Measurements from ENCODE around the gene RIIAD1. TPM values are rescaled to one million over a fixed set of nuclear protein-coding genes. Genes with fewer than 3 reads are reported as not detected.

RIIAD1 gene
- polyA plus RNA-seq, 1 of the 3 experiments (the other 2 are of a cell fraction) = not detected

GRCh38 chr1:151774256-151774922 lies 53.1 kb downstream of the RIIAD1 start:
- Histone ChIP-seq H3K9ac (no peak overlapping the region), H3F3A (replicated peaks; ENCODE audit: insufficient read depth) (no peaks in the 10 kb centered on the region), H2AFZ (ENCODE audit: low read depth) (no peak overlapping the region), H3K27me3 (ENCODE audit: insufficient read depth) (no peaks in the 10 kb centered on the region), H3K9me2 (no peaks in the 10 kb centered on the region), H4K20me1 (ENCODE audit: insufficient read depth) (no peaks in the 10 kb centered on the region), H3K4me3 (ENCODE audit: low read depth in 2 of 2, low read length in 1 of 2) (no peak overlapping the region), H3K27ac (ENCODE audit: low read depth in 2 of 2, low read length in 1 of 2) (no peak overlapping the region), H3K79me2 (ENCODE audit: insufficient read depth) (no peaks in the 10 kb centered on the region), H3K9me3 (no peaks in the 10 kb centered on the region), H3K4me1 (ENCODE audit: control insufficient read depth in 1 of 2, insufficient read depth in 2 of 2, low read depth in 1 of 2, low read length in 1 of 2) (no peaks in the 10 kb centered on the region), H3K36me3 (replicated peaks in 1 of 2; ENCODE audit: control insufficient read depth in 1 of 2, insufficient read depth in 2 of 2, low read length in 1 of 2) (peaks cover 3 to 18% of the 10 kb centered on the region in 2 experiments), H3K4me2 (no peak overlapping the region)
- WGBS (ENCODE audit: low lambda C conversion rate) = 48% methylated on average over 3 of the region's 3 CpGs
- DNase-seq = no peak
- TF ChIP-seq USF2 (IDR thresholded peaks at IDR 0.05; ENCODE audit: borderline replicate concordance, low read depth, low read length) = no peak
- TF ChIP-seq USF1 (IDR thresholded peaks at IDR 0.05; ENCODE audit: borderline replicate concordance, low read depth) = no peak
- TF ChIP-seq ELF1 (IDR thresholded peaks at IDR 0.05) = no peak
- TF ChIP-seq RXRA (IDR thresholded peaks at IDR 0.05; ENCODE audit: borderline replicate concordance, low read depth) = no peak
- POLR2A ChIA-PET = no interaction called here
- CTCF ChIA-PET = interaction anchor here (1.3 kb wide), 1 partner anchor 16 kb away, joined by 3 read pairs; the partner anchor contains the start of gene TDRKH

DNA sequence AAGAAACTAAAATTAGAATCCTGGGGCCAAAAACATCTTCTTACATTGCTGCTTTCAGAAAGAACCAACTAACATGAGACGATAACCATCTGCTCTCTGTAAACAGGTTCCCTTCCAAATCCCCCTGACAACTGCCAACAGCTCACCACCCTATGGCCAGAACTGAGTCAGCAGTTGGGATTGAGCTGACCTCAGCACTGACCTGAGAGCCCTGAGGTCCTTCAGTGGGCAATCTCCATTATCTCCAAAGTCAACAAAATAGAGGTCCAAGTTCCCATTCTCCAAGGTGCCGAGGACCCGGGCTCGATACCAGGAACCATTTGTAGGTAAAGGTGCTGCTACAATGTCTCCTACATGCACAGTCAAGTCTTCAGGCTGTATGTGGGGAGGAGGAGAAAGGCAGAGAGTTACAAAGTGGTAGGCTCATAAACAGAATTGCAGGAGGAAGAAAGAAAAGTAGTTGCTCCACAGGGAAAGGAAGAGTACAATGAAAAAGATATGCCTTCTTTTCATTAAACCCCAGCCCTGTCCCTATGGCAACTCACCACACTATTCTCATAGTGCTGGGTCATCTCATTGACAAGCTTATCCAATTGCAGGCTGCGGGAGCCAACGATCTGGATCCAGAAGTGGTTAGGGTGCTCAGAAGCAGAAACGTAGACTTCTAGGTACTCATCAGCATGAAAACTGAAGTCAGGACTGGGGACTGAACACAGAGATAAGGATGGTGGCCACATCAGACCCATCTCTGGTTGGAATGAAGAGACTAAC lies 54.8 kb downstream of the RIIAD1 start:
- ChIA-PET CTCF (interaction anchor here (0.9 kb wide), 1 partner anchor 60 kb away, joined by 3 read pairs; no protein-coding TSS in a partner anchor), POLR2A (interaction anchor here (0.6 to 0.9 kb wide), 2 partner anchors 12 to 817 kb away, joined by 3 read pairs; no protein-coding TSS in a partner anchor)
- no peak for DNase-seq
- H4K20me1 ChIP-seq (ENCODE audit: insufficient read depth) = no peaks in the 10 kb centered on the region
- 94% methylated on average over 7 of the region's 7 CpGs for WGBS (ENCODE audit: low lambda C conversion rate)
- no peaks in the 10 kb centered on the region for H3K4me1 ChIP-seq (ENCODE audit: control insufficient read depth in 1 of 2, insufficient read depth in 2 of 2, low read depth in 1 of 2, low read length in 1 of 2)
- no peaks in the 10 kb centered on the region for H3K79me2 ChIP-seq (ENCODE audit: insufficient read depth)
- H3K9me2 ChIP-seq = no peaks in the 10 kb centered on the region
- no peak overlapping the region for H3K9ac ChIP-seq
- no peak overlapping the region for H3K4me2 ChIP-seq
- H3K27ac ChIP-seq (ENCODE audit: low read depth in 2 of 2, low read length in 1 of 2) = no peak overlapping the region
- no peaks in the 10 kb centered on the region for H3K27me3 ChIP-seq (ENCODE audit: insufficient read depth)
- TF ChIP-seq EZH2phosphoT487 (IDR thresholded peaks at IDR 0.05; ENCODE audit: borderline replicate concordance, low read depth) = no peak
- TF ChIP-seq FOXJ3 (CRISPR knock-in tag; IDR thresholded peaks at IDR 0.05) = no peak
- no peak for TF ChIP-seq GATA2 (CRISPR knock-in tag; IDR thresholded peaks at IDR 0.05)
- no peak for TF ChIP-seq ELF1 (IDR thresholded peaks at IDR 0.05)
- TF ChIP-seq, protein P1, sequence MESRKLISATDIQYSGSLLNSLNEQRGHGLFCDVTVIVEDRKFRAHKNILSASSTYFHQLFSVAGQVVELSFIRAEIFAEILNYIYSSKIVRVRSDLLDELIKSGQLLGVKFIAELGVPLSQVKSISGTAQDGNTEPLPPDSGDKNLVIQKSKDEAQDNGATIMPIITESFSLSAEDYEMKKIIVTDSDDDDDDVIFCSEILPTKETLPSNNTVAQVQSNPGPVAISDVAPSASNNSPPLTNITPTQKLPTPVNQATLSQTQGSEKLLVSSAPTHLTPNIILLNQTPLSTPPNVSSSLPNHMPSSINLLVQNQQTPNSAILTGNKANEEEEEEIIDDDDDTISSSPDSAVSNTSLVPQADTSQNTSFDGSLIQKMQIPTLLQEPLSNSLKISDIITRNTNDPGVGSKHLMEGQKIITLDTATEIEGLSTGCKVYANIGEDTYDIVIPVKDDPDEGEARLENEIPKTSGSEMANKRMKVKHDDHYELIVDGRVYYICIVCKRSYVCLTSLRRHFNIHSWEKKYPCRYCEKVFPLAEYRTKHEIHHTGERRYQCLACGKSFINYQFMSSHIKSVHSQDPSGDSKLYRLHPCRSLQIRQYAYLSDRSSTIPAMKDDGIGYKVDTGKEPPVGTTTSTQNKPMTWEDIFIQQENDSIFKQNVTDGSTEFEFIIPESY (IDR thresholded peaks at IDR 0.05; ENCODE audit: borderline replicate concordance, low read depth) = no peak
- TF ChIP-seq, protein P2, sequence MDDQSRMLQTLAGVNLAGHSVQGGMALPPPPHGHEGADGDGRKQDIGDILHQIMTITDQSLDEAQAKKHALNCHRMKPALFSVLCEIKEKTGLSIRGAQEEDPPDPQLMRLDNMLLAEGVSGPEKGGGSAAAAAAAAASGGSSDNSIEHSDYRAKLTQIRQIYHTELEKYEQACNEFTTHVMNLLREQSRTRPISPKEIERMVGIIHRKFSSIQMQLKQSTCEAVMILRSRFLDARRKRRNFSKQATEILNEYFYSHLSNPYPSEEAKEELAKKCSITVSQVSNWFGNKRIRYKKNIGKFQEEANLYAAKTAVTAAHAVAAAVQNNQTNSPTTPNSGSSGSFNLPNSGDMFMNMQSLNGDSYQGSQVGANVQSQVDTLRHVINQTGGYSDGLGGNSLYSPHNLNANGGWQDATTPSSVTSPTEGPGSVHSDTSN (IDR thresholded peaks at IDR 0.05) = no peak
- TF ChIP-seq RCOR1 (IDR thresholded peaks at IDR 0.05; ENCODE audit: low read length) = no peak
- TF ChIP-seq GABPA (IDR thresholded peaks at IDR 0.05; ENCODE audit: low read depth) = no peak
- no peak for TF ChIP-seq FOXM1 (IDR thresholded peaks at IDR 0.05; ENCODE audit: low read depth)
- no peak for TF ChIP-seq RFX5 (IDR thresholded peaks at IDR 0.05; ENCODE audit: low read length)
- TF ChIP-seq, protein P3, sequence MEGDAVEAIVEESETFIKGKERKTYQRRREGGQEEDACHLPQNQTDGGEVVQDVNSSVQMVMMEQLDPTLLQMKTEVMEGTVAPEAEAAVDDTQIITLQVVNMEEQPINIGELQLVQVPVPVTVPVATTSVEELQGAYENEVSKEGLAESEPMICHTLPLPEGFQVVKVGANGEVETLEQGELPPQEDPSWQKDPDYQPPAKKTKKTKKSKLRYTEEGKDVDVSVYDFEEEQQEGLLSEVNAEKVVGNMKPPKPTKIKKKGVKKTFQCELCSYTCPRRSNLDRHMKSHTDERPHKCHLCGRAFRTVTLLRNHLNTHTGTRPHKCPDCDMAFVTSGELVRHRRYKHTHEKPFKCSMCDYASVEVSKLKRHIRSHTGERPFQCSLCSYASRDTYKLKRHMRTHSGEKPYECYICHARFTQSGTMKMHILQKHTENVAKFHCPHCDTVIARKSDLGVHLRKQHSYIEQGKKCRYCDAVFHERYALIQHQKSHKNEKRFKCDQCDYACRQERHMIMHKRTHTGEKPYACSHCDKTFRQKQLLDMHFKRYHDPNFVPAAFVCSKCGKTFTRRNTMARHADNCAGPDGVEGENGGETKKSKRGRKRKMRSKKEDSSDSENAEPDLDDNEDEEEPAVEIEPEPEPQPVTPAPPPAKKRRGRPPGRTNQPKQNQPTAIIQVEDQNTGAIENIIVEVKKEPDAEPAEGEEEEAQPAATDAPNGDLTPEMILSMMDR (IDR thresholded peaks at IDR 0.05) = no peak
- no peak for TF ChIP-seq USF1 (IDR thresholded peaks at IDR 0.05; ENCODE audit: borderline replicate concordance, low read depth)
- no peak overlapping the region for H2AFZ ChIP-seq (ENCODE audit: low read depth)
- H3K4me3 ChIP-seq (ENCODE audit: low read depth in 2 of 2, low read length in 1 of 2) = no peak overlapping the region
- H3K9me3 ChIP-seq = no peaks in the 10 kb centered on the region
- H3K36me3 ChIP-seq (replicated peaks in 1 of 2; ENCODE audit: control insufficient read depth in 1 of 2, insufficient read depth in 2 of 2, low read length in 1 of 2) = peaks cover 3 to 25% of the 10 kb centered on the region in 2 experiments
- H3F3A ChIP-seq (replicated peaks; ENCODE audit: insufficient read depth) = no peaks in the 10 kb centered on the region

Data from SK-N-SH (cell line).